ENCODE data around the gene ZNF710.

DNA sequence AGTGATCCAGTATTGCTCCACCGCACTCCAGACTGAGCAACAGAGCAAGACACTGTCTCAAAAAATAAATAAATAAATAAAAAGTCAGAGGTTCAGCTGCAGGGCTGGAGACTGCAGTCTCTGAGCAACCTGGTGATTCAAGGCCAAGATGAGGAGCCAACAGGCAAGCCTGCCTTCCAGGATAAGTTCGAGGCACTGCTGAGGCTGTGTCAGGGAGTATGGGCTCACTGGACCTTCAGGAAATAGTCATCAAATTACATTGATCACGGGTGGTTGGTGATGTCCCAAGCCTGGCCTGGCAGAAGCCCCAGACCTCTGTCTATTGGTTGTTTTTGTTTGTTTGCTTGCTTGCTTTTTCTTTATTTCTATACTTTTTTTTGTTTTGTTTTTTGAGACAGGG lies 59.7 kb downstream of the ZNF710 start:
- TF ChIP-seq, protein P1, sequence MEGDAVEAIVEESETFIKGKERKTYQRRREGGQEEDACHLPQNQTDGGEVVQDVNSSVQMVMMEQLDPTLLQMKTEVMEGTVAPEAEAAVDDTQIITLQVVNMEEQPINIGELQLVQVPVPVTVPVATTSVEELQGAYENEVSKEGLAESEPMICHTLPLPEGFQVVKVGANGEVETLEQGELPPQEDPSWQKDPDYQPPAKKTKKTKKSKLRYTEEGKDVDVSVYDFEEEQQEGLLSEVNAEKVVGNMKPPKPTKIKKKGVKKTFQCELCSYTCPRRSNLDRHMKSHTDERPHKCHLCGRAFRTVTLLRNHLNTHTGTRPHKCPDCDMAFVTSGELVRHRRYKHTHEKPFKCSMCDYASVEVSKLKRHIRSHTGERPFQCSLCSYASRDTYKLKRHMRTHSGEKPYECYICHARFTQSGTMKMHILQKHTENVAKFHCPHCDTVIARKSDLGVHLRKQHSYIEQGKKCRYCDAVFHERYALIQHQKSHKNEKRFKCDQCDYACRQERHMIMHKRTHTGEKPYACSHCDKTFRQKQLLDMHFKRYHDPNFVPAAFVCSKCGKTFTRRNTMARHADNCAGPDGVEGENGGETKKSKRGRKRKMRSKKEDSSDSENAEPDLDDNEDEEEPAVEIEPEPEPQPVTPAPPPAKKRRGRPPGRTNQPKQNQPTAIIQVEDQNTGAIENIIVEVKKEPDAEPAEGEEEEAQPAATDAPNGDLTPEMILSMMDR (conservative IDR thresholded peaks at IDR 0.05; ENCODE audit: low read depth in 2 of 2) = no peak
- TF ChIP-seq REST (IDR thresholded peaks at IDR 0.05; ENCODE audit: unreplicated experiment) = no peak
